ENCODE results near the gene KRIT1. TPM values are rescaled to one million over a fixed set of nuclear protein-coding genes. Genes with fewer than 3 reads are reported as not detected.
A peak's percentile ranks its signal among the peaks of the same experiment; 100 is the strongest.

KRIT1 gene
- total RNA-seq, 1 experiment from 2014 or later: 23.7 TPM

- H3K9me3 ChIP-seq (ENCODE audit: low read length): no peaks in the 10 kb centered on the region
- H3K9ac ChIP-seq (ENCODE audit: low read length): no peak overlapping the region
- H3K27ac ChIP-seq (ENCODE audit: low read length): no peak overlapping the region
- H3K27me3 ChIP-seq (ENCODE audit: low read length): no peaks in the 10 kb centered on the region
- H2AFZ ChIP-seq (ENCODE audit: low read length): no peak overlapping the region
- no peaks in the 10 kb centered on the region for H3F3A ChIP-seq (ENCODE audit: low read length, unreplicated experiment)
- no peak overlapping the region for H3K4me3 ChIP-seq (ENCODE audit: low read length)
- H3K9me2 ChIP-seq (replicated peaks; ENCODE audit: low read length): no peaks in the 10 kb centered on the region
- no TSS peak for BruUV-seq (replicated peaks)
- intact Hi-C loops (cut with micrococcal nuclease): no loop called here
- DNase-seq (no peak), ATAC-seq (no peak)
- ChIA-PET POLR2A (ENCODE audit: unreplicated experiment) (no interaction called here), CTCF (no interaction called here)
- TF ChIP-seq EZH2 (IDR thresholded peaks at IDR 0.05; ENCODE audit: low read length, unreplicated experiment) (no peak), EZH2phosphoT487 (IDR thresholded peaks at IDR 0.05; ENCODE audit: borderline replicate concordance, low read length) (no peak), CTCF (conservative IDR thresholded peaks at IDR 0.05; ENCODE audit: low read depth, low read length) (no peak)
- H3K79me2 ChIP-seq (ENCODE audit: low read length): peaks cover 96% of the 10 kb centered on the region
- peaks cover 22% of the 10 kb centered on the region for H3K4me1 ChIP-seq (ENCODE audit: insufficient read depth, low read length)
- H4K20me1 ChIP-seq (ENCODE audit: low read length): peaks cover 10% of the 10 kb centered on the region; the same call in 1 of the 2 replicates
- H3K36me3 ChIP-seq (ENCODE audit: low read depth, low read length): peaks cover 12% of the 10 kb centered on the region; the same call in 1 of the 2 replicates
- no peak overlapping the region for H3K4me2 ChIP-seq (ENCODE audit: low read length)
Observed at GRCh38 chr7:92251181-92251580, 5.5 kb upstream of the KRIT1 start.

GRCh38 chr7:92250603-92251002 is 4.9 kb upstream of the KRIT1 start:
- Histone ChIP-seq H3K27me3 (ENCODE audit: low read length) (no peaks in the 10 kb centered on the region), H2AFZ (ENCODE audit: low read length) (no peak overlapping the region), H3K4me1 (ENCODE audit: insufficient read depth, low read length) (peaks cover 18% of the 10 kb centered on the region), H3K9ac (ENCODE audit: low read length) (no peak overlapping the region), H3K36me3 (ENCODE audit: low read depth, low read length) (peaks cover 12% of the 10 kb centered on the region; the same call in 1 of the 2 replicates), H3K9me3 (ENCODE audit: low read length) (no peaks in the 10 kb centered on the region), H3F3A (ENCODE audit: low read length, unreplicated experiment) (no peaks in the 10 kb centered on the region), H3K27ac (ENCODE audit: low read length) (no peak overlapping the region), H3K9me2 (replicated peaks; ENCODE audit: low read length) (no peaks in the 10 kb centered on the region), H4K20me1 (ENCODE audit: low read length) (peaks cover 10% of the 10 kb centered on the region; the same call in 1 of the 2 replicates), H3K79me2 (ENCODE audit: low read length) (peaks cover 91% of the 10 kb centered on the region), H3K4me3 (ENCODE audit: low read length) (no peak overlapping the region), H3K4me2 (ENCODE audit: low read length) (no peak overlapping the region)
- ChIA-PET CTCF (interaction anchor here (0.6 kb wide), 1 partner anchor 102 kb away, joined by 3 read pairs; no protein-coding TSS in a partner anchor), POLR2A (ENCODE audit: unreplicated experiment) (no interaction called here)
- TF ChIP-seq EZH2 (IDR thresholded peaks at IDR 0.05; ENCODE audit: low read length, unreplicated experiment) (no peak), CTCF (conservative IDR thresholded peaks at IDR 0.05; ENCODE audit: low read depth, low read length) (no peak), EZH2phosphoT487 (IDR thresholded peaks at IDR 0.05; ENCODE audit: borderline replicate concordance, low read length) (no peak)
- intact Hi-C loops (cut with micrococcal nuclease): no loop called here
- no peak for ATAC-seq
- no peak for DNase-seq
- no TSS peak for BruUV-seq (replicated peaks)

- peaks cover 83% of the 10 kb centered on the region for H3K79me2 ChIP-seq (ENCODE audit: low read length)
- H3K9me3 ChIP-seq (ENCODE audit: low read length): no peaks in the 10 kb centered on the region
- H3K27ac ChIP-seq (ENCODE audit: low read length): peak overlapping the region; percentile 84
- peak; percentile 28 for ATAC-seq
- intact Hi-C loops (cut with micrococcal nuclease): no loop called here
- peak overlapping the region; percentile 52; the same call in 1 of the 2 replicates for H2AFZ ChIP-seq (ENCODE audit: low read length)
- peak; percentile 19 for DNase-seq
- TSS peak; percentile 36 for BruUV-seq (replicated peaks)
- ChIA-PET POLR2A (ENCODE audit: unreplicated experiment) (interaction anchor here (0.6 kb wide), 5 partner anchors 39 to 1104 kb away, joined by 3 to 6 read pairs (median 3); partner anchors contain the start of genes CYP51A1 and PEX1), CTCF (interaction anchor here (0.5 to 1.5 kb wide), 6 partner anchors 14 to 201 kb away, joined by 3 to 4 read pairs (median 3); partner anchors contain the start of genes GATAD1 and LRRD1)
- peak overlapping the region; percentile 94 for H3K9ac ChIP-seq (ENCODE audit: low read length)
- peaks cover 21% of the 10 kb centered on the region for H3K4me1 ChIP-seq (ENCODE audit: insufficient read depth, low read length)
- TF ChIP-seq CTCF (conservative IDR thresholded peaks at IDR 0.05; ENCODE audit: low read depth, low read length) (no peak), EZH2phosphoT487 (IDR thresholded peaks at IDR 0.05; ENCODE audit: borderline replicate concordance, low read length) (no peak), EZH2 (IDR thresholded peaks at IDR 0.05; ENCODE audit: low read length, unreplicated experiment) (no peak)
- peaks cover 10% of the 10 kb centered on the region; the same call in 1 of the 2 replicates for H4K20me1 ChIP-seq (ENCODE audit: low read length)
- peak overlapping the region; percentile 92 for H3K4me3 ChIP-seq (ENCODE audit: low read length)
- H3K36me3 ChIP-seq (ENCODE audit: low read depth, low read length): no peaks in the 10 kb centered on the region
- H3K4me2 ChIP-seq (ENCODE audit: low read length): peak overlapping the region; percentile 93
- H3K9me2 ChIP-seq (replicated peaks; ENCODE audit: low read length): no peaks in the 10 kb centered on the region
- no peaks in the 10 kb centered on the region for H3F3A ChIP-seq (ENCODE audit: low read length, unreplicated experiment)
- H3K27me3 ChIP-seq (ENCODE audit: low read length): no peaks in the 10 kb centered on the region
Observed at GRCh38 chr7:92246360-92247101, 817 bp upstream of the KRIT1 start.

Measured in PC-3 (cell line).